HCT116 (cell line): ENCODE measurements around the gene LNPK. TPM values are rescaled to one million over a fixed set of nuclear protein-coding genes. Genes with fewer than 3 reads are reported as not detected.
"Not testable (repeated sequence)": the region's sequence is repeated elsewhere in the genome, so short reads cannot be mapped to it uniquely, and the experiment has no call there.

Experiments used
- ATAC-seq: fragments of 200-7000 bp; cut with Tn5 transposase; 2 replicates; pipeline ENCODE4 v1.9.1; 2020; ENCODE audit warnings: mild to moderate bottlenecking, moderate library complexity
- BruUV-seq: library from RNA; stranded (reverse); fragments of 400-500 nt; replicated peaks from 2 replicates; lab custom pipeline; 2021; lab: Mats Ljungman, UMichigan
- CTCF ChIA-PET: fragments of 300-600 bp; sonication (Branson Sonifier 250); formaldehyde crosslinking; loops from one replicate; lab custom pipeline; 2021; ENCODE audit warnings: antibody characterized with exemption; lab: Charles Lee
- POLR2A ChIA-PET: fragments of 300-600, 350-600 bp; sonication (Branson Sonifier 250); formaldehyde crosslinking; loops from one replicate; lab custom pipeline; 2021; ENCODE audit warnings: antibody characterized with exemption; lab: Charles Lee
- RAD21 ChIA-PET, 2 experiments: fragments of 300-600 bp; sonication (Branson Sonifier 250); formaldehyde crosslinking; loops; one replicate each; lab custom pipeline; 2023; ENCODE audit warnings: low total read pairs in 2 of 2; ENCODE audit not compliant: uncharacterized antibody in 2 of 2, unreplicated experiment in 2 of 2, low non-redundant PET in 1 of 2; lab: Charles Lee
- DNase-seq: peaks from one replicate; pipeline ENCODE4 v3.0.0-alpha.2; 2010; ENCODE audit warnings: low read depth, low spot score
- H2AFZ ChIP-seq: fragments of 200-600 bp; shearing (Covaris generic), sonication (generic); 2 replicates; pipeline ENCODE4 v1.6.1; 2017; ENCODE audit warnings: low read depth, mixed run types, mixed read lengths, antibody characterized with exemption, low read length; ENCODE audit not compliant: poor library complexity, severe bottlenecking
- H3K27ac ChIP-seq: 2 replicates; pipeline ENCODE4 v1.5.1; 2012; ENCODE audit warnings: low read depth, low read length
- H3K27me3 ChIP-seq: fragments of 200-600 bp; sonication (generic); 2 replicates; pipeline ENCODE4 v1.6.1; 2016; ENCODE audit warnings: mixed run types, low read length, mixed read lengths; ENCODE audit not compliant: insufficient read depth
- H3K36me3 ChIP-seq, 2 experiments: fragments of 200-500 bp in 1 of 2; fragments of 200-600 bp in 1 of 2; sonication (Bioruptor generic) in 1 of 2; sonication (generic) in 1 of 2; 2 replicates each; pipeline versions ENCODE4 v1.5.1 to v1.6.1; 2014 to 2016; ENCODE audit warnings: low read length in 2 of 2, inconsistent platforms in 1 of 2, mixed read lengths in 1 of 2, mixed run types in 1 of 2; ENCODE audit not compliant: insufficient read depth in 2 of 2, control insufficient read depth in 1 of 2
- H3K4me1 ChIP-seq, 2 experiments: fragments of 200-600 bp in 1 of 2; sonication (generic) in 1 of 2; 2 replicates each; pipeline versions ENCODE4 v1.5.1 to v1.6.1; 2012 to 2017; ENCODE audit warnings: low read length in 2 of 2, inconsistent platforms in 1 of 2, mild to moderate bottlenecking in 1 of 2, mixed read lengths in 1 of 2, mixed run types in 1 of 2, moderate library complexity in 1 of 2; ENCODE audit not compliant: insufficient read depth in 2 of 2, control insufficient read depth in 1 of 2
- H3K4me2 ChIP-seq: fragments of 200-600 bp; sonication (generic); 2 replicates; pipeline ENCODE4 v1.6.1; 2017; ENCODE audit warnings: mixed run types, low read length, mixed read lengths
- H3K4me3 ChIP-seq, 2 experiments: fragments of 200-600 bp in 1 of 2; sonication (generic) in 1 of 2; replicated peaks in 1 of 2; 2 replicates each; pipeline ENCODE4 v1.5.1; 2011 to 2016; ENCODE audit warnings: low read length in 2 of 2, control low read depth in 1 of 2, low read depth in 1 of 2, mild to moderate bottlenecking in 1 of 2, mixed read lengths in 1 of 2, mixed run types in 1 of 2
- H3K79me2 ChIP-seq: fragments of 200-600 bp; sonication (generic); 2 replicates; pipeline ENCODE4 v1.6.1; 2017; ENCODE audit warnings: mild to moderate bottlenecking, mixed run types, low read length, moderate library complexity, mixed read lengths; ENCODE audit not compliant: insufficient read depth
- H3K9ac ChIP-seq: fragments of 200-600 bp; sonication (generic); 2 replicates; pipeline ENCODE4 v1.6.1; 2016; ENCODE audit warnings: low read length, mixed read lengths
- H3K9me2 ChIP-seq: fragments of 200-600 bp; sonication (generic), shearing (Covaris generic); 2 replicates; pipeline ENCODE4 v1.6.1; 2017; ENCODE audit warnings: mixed run types, mild to moderate bottlenecking, moderate library complexity; ENCODE audit not compliant: insufficient read depth
- H3K9me3 ChIP-seq, 2 experiments: fragments of 200-500 bp in 1 of 2; fragments of 200-600 bp in 1 of 2; sonication (Bioruptor generic) in 1 of 2; sonication (generic) in 1 of 2; 2 replicates each; pipeline ENCODE4 v1.6.1; 2014 to 2017; ENCODE audit warnings: low read length in 2 of 2, mixed read lengths in 2 of 2, inconsistent platforms in 1 of 2, low read depth in 1 of 2, mild to moderate bottlenecking in 1 of 2, mixed run types in 1 of 2, moderate library complexity in 1 of 2; ENCODE audit not compliant: control insufficient read depth in 1 of 2, insufficient read depth in 1 of 2
- H4K20me1 ChIP-seq: fragments of 200-600 bp; sonication (generic), shearing (Covaris generic); 2 replicates; pipeline ENCODE4 v1.6.1; 2017; ENCODE audit warnings: mixed run types, mild to moderate bottlenecking, moderate library complexity; ENCODE audit not compliant: insufficient read depth
- CBX3 ChIP-seq: IDR thresholded peaks from 2 replicates; pipeline ENCODE4 v1.6.1; 2012; ENCODE audit warnings: low read depth
- EGR1 ChIP-seq: IDR thresholded peaks from 2 replicates; pipeline ENCODE4 v1.6.1; 2012; ENCODE audit warnings: low read depth
- EZH2 ChIP-seq: fragments of 200-600 bp; sonication (generic); IDR thresholded peaks from 2 replicates; pipeline ENCODE4 v1.6.1; 2017; ENCODE audit warnings: antibody characterized with exemption, mixed run types
- EZH2phosphoT487 ChIP-seq: fragments of 200-600 bp; IDR thresholded peaks from 2 replicates; pipeline ENCODE4 v1.6.1; 2018; ENCODE audit warnings: antibody characterized with exemption, borderline replicate concordance
- FOSL1 ChIP-seq: IDR thresholded peaks from 2 replicates; pipeline ENCODE4 v1.6.1; 2012; ENCODE audit warnings: low read depth
- JUND ChIP-seq: IDR thresholded peaks from 2 replicates; pipeline ENCODE4 v1.6.1; 2012
- POLR2A ChIP-seq: IDR thresholded peaks from 2 replicates; pipeline ENCODE4 v1.7.0; 2011; ENCODE audit warnings: borderline replicate concordance; ENCODE audit not compliant: insufficient read depth, insufficient read length; ENCODE audit errors: extremely low read depth
- POLR2AphosphoS5 ChIP-seq: IDR thresholded peaks from 2 replicates; pipeline ENCODE4 v1.6.1; 2011; ENCODE audit warnings: mild to moderate bottlenecking, low read depth, low read length, moderate library complexity
- SRF ChIP-seq: IDR thresholded peaks from 2 replicates; pipeline ENCODE4 v1.6.1; 2012; ENCODE audit warnings: low read depth
- TCF7L2 ChIP-seq: IDR thresholded peaks from 2 replicates; pipeline ENCODE4 v1.7.0; 2011; ENCODE audit warnings: borderline replicate concordance, inconsistent platforms; ENCODE audit not compliant: insufficient read depth, insufficient read length; ENCODE audit errors: extremely low read depth
- YY1 ChIP-seq: IDR thresholded peaks from 2 replicates; pipeline ENCODE4 v1.6.1; 2011; ENCODE audit warnings: low read length, low read depth, moderate library complexity, mild to moderate bottlenecking; ENCODE audit not compliant: insufficient replicate concordance; ENCODE audit errors: extremely low read depth
- ZBTB33 ChIP-seq: IDR thresholded peaks from 2 replicates; pipeline ENCODE4 v1.6.1; 2011; ENCODE audit warnings: mild to moderate bottlenecking, low read length, moderate library complexity; ENCODE audit not compliant: insufficient replicate concordance; ENCODE audit errors: extremely low read depth
- ZNF274 ChIP-seq: fragments of 200-500 bp; sonication (Bioruptor generic); IDR thresholded peaks from 2 replicates; pipeline ENCODE4 v1.6.1; 2014; ENCODE audit warnings: mild to moderate bottlenecking, low read depth, low read length, inconsistent platforms
- intact Hi-C: fragments of 100-400 bp; cut with micrococcal nuclease; formaldehyde crosslinking; loops from 2 replicates; pipeline ENCODE4 v1.10.0; 2022
- total RNA-seq: library from RNA; stranded (reverse); gene quantifications from one replicate; pipeline ENCODE4 v1.2.1, GENCODE V29; 2021; ENCODE audit not compliant: unreplicated experiment

LNPK gene
- total RNA-seq, 1 experiment from 2014 or later: 22.3 TPM

- H4K20me1 ChIP-seq, ATAC-seq, intact Hi-C loops, BruUV-seq, H3K4me2 ChIP-seq, H3K27ac ChIP-seq, H2AFZ ChIP-seq, H3K9ac ChIP-seq, H3K79me2 ChIP-seq, H3K9me3 ChIP-seq, H3K27me3 ChIP-seq, H3K4me3 ChIP-seq, CTCF ChIA-PET, H3K4me1 ChIP-seq, H3K36me3 ChIP-seq, POLR2A ChIA-PET, DNase-seq, H3K9me2 ChIP-seq, RAD21 ChIA-PET: not testable (repeated sequence)
Measured at GRCh38 chr2:175895957-175896356, 106.1 kb downstream of the LNPK start.

DNA sequence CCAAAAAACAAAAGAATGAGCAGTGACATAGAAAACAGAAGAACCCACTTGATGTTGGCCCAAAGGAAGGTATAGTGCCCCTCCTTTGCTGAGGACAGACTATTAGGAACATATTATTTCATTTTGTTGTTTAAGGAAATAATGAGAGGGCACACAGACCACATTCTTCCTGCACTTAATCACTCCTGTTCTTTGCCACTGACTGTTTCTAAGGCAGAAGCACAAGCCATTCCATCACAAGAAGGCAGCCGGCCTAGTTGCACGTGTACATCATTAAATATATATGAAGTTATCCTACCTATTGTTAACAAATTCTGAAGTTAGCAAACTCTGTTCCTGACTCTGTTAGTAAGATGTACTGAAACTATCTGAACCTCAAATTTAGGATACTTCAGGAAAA is 110.0 kb downstream of the LNPK start:
- intact Hi-C loops: no loop called here
- Histone ChIP-seq H3K27ac (no peak overlapping the region), H3K9me2 (no peaks in the 10 kb centered on the region), H3K9ac (no peak overlapping the region), H3K4me1 (no peaks in the 10 kb centered on the region), H3K36me3 (no peaks in the 10 kb centered on the region; a peak in 1 of 4 replicates), H3K27me3 (no peaks in the 10 kb centered on the region), H3K79me2 (no peaks in the 10 kb centered on the region), H4K20me1 (no peaks in the 10 kb centered on the region), H3K9me3 (no peaks in the 10 kb centered on the region), H3K4me3 (no peak overlapping the region), H2AFZ (no peak overlapping the region), H3K4me2 (no peak overlapping the region)
- ChIA-PET RAD21 (no interaction called here), CTCF (no interaction called here), POLR2A (no interaction called here)
- TF ChIP-seq POLR2A (no peak), ZNF274 (no peak), EZH2phosphoT487 (no peak), CBX3 (no peak), JUND (no peak), EGR1 (no peak), FOSL1 (no peak), SRF (no peak), POLR2AphosphoS5 (no peak), TCF7L2 (no peak), YY1 (no peak), EZH2 (no peak), ZBTB33 (no peak)
- BruUV-seq: no TSS peak
- DNase-seq (no peak), ATAC-seq (no peak)
